Left renal pelvis (tissue), 4 donors: Measurements from ENCODE around the gene PPFIBP2. TPM values are rescaled to one million over a fixed set of nuclear protein-coding genes. Genes with fewer than 3 reads are reported as not detected.

Source experiments
- DNase-seq, 4 donors: peaks; one replicate each; pipeline ENCODE4 v3.0.0-alpha.2; 2013; ENCODE audit warnings: low read depth in 4 of 4, low spot score in 3 of 4
- polyA plus RNA-seq, 4 donors: library from polyadenylated mRNA; unstranded; fragments of 120-200 nt; gene quantifications; one replicate each; pipeline ENCODE4 v1.2.1, GENCODE V29; 2013; ENCODE audit not compliant: insufficient read length in 4 of 4

PPFIBP2 gene
- polyA plus RNA-seq, 4 donors, result 10.1 to 78.7 (median 59.0) TPM

DNA sequence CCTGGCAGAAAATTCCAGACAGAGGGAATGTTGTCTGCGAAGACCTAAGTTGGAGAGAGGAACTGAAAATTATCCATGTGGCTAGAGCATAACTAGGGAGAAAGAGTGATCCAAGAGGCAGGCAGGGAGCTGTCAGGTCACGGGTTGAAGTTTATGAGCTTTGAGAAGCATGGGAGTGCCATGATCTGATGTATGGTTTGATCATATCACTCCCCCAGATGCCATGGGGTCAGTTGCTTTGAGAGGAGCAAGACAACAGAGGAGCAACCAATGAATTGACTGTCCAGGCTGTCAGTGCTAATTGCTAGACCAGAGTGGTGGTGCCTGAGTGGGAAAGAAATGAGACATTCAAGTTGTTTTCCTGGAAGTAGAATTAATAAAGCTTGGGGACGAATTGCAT, 105.5 kb downstream of the PPFIBP2 start:
- no peak for DNase-seq

DNA sequence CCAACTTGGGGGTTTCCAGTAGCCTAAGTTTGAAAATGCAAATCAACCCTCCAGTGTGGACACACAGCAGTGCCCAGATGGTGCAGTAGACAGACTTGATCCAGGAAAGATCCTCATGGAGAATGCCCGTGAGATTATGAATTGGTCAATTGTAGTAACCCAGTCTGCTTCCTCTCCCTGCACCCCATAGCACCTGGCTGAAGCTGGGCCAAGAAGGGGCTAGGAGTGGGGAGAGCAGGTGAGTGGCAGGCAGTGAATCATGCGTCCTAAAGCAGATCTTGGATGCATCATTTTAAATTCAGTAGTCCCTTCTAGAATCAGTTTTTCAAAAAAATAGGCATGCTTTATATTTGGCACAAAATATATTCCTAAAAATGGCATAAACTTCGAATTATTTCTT, 107.3 kb downstream of the PPFIBP2 start:
- no peak for DNase-seq

DNA sequence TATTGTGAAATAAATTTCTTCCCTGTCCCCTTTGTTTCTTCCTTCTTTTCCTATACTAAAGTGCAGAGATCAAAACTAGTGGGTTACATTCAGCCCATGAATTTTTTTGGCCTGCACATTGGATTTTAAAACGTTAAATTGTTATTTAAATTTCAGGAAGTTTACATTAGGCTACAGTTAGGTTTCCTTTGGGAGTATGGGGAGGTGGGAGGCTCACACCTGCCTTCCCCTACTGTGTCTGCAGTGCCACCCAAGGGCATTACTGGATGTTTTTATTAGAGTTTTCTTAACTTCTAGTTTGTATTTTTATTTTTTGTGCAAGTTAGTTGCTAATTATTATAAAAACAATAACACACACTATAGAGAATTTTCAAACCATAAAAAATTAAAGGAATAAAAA, 107.8 kb downstream of the PPFIBP2 start:
- no peak for DNase-seq

DNA sequence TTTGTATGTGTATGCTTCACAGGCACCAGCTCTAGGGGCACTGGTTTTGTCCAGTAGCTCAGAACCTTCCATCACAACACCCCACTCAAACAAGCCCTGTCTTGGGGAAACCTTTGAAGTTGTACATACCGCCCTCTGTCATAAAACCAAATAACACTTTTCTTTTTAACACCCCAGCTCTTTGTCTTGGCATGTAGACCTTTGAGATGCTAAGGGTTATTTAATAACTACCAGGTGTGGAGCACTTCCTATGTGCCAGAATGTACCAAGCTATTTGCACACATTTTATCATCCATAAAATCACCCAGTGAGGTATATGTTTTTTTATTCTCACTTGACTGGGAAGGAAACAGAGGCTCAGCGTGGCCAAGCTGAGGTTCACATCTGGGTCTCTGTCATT, 108.9 kb downstream of the PPFIBP2 start:
- DNase-seq, result no peak

DNA sequence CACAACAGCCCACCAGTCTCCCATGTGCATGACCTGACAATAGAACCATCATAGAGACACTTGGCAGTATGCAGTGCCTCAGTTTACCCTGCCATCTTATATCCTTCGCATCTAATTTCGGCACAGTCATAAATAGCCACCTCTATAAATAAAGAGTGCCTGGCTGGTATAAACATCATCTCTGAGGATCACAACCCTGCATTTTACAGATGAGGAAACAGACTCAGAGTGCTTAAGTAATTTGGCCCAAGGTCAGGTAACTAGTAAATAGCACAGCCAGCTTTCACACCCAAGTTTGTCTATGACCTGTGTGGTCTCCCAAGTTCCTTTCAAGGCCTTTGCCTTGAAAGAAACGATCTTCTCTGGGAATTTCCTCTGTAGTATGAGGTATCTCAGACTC, 114.9 kb downstream of the PPFIBP2 start:
- DNase-seq, result no peak

DNA sequence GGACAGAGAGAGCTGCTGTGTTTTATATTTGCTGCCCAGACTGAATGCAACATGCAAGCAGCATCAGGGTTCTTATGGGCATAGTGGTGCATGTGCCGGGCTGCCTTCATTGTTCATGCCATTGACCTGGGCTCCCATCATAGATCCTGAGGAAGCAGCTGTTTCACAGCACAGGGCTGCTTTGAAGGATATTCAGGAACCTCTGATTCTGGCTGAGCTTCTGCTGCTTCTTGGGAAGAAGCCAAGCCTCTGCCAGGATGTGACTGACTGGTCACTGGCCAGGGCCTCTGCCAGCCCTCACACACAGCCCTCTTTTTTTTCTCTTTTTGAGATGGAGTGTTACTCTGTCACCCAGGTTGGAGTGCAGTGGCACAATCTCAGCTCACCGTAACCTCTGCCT, 116.2 kb downstream of the PPFIBP2 start:
- DNase-seq, result no peak

DNA sequence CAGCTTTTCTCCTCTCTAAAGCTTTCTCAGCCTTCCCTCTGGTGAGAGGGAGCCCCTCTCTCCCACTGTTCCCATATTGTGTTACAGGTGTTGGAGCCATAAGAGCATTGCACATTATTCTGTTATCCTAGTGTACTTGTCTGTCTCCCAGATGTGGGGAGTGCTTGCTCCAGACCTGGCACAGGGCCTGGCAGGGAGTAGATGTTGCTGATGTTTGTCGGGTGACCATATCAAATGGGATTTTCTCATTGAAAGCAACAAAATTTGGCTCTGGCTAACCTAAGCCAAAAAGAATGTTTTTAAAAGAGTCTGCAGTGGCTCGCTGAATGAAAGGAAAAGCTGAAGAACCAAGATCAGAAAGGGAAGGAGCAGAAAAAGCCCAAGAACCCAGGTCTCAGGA, 118.4 kb downstream of the PPFIBP2 start:
- no peak for DNase-seq

DNA sequence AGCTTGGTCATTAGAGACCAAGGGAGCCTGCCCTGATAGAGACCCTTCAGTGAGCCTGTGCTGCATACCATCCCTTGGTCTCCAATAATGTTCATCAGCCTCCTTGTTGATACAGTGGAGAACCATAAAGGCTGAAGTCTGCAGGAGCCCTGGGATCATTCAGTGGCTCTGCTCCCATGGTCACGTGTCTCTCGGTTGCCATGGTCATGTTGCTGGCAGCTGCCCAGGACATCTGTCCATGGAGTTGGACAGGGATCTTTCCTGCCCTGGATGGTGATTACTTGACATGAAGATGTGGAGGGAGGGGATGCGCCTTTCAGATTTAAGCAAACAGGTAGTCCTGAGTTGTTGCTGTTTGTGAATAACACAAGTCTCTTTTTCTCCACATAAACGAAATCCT, 121.3 kb downstream of the PPFIBP2 start:
- no peak for DNase-seq

DNA sequence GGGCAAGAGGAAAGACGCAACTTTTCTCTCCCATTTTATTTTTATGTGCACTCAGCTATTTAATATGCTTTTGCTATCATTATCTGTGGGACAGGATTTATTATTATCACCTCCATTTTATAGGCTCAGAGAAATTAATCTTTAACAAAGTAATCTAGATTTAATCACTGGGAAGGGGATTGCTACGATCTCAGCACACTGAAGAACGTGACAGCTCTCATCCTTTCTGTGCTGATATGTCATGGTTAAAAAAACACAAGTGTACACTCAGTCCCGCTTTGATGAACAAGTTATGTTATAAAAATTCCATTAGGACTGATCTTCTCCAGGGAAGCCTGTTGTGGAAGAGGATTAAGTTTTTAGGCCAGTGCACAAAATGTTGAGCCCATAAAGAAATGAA, 121.9 kb downstream of the PPFIBP2 start:
- DNase-seq, result no peak

DNA sequence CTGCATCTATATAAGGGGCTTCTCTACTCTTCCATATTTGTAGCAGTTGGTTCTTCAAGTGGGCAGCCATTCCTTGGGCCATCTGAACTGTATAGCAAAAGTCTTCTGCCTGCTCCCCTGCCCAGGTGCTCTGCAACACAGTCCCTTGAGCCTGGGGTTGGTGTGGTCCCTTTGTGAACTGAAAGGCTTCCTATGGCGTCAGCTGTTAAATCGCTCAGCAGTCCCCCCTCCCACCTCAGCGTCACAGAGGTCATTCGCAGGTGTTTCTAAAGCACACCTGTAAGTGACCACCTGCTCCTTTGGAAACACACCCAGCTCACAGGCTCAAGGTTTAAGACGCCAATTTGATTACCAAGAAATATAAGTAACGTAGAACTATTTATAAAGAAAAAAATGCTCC, 122.6 kb downstream of the PPFIBP2 start:
- no peak for DNase-seq

DNA sequence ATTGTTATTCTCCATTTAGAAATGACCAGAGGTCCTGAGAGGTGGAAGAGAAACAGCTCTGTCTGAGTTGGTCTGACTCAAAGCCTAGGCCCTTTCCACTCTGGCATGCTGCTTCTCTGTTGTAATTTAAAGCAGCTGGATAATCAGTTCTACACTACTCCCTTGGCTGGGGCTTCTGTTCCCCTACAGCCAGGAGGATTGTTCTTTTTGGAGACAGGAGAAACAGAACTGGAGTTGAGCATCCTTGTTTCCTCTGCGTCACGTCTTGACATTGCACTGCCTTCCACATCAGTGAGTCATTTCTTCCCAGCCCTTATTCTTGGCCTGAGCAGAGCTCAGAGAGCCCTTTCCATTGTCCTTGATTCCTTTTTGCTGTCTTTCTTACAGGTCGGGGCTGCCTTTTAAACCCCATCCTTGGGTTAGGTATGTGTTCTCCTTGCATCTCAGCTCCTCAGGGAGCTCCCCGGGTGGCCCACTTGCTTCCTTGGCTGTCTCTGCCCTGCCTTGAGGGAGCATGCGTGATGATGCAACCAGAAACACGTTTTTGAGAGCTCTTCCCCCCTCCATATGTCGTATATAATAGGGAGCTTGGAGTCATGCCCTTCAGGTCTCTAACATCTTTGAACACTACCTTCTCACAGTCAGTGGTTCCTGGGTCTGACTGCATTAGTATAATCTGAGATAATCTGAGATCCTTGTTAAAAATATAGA, 123.8 kb downstream of the PPFIBP2 start:
- no peak for DNase-seq

DNA sequence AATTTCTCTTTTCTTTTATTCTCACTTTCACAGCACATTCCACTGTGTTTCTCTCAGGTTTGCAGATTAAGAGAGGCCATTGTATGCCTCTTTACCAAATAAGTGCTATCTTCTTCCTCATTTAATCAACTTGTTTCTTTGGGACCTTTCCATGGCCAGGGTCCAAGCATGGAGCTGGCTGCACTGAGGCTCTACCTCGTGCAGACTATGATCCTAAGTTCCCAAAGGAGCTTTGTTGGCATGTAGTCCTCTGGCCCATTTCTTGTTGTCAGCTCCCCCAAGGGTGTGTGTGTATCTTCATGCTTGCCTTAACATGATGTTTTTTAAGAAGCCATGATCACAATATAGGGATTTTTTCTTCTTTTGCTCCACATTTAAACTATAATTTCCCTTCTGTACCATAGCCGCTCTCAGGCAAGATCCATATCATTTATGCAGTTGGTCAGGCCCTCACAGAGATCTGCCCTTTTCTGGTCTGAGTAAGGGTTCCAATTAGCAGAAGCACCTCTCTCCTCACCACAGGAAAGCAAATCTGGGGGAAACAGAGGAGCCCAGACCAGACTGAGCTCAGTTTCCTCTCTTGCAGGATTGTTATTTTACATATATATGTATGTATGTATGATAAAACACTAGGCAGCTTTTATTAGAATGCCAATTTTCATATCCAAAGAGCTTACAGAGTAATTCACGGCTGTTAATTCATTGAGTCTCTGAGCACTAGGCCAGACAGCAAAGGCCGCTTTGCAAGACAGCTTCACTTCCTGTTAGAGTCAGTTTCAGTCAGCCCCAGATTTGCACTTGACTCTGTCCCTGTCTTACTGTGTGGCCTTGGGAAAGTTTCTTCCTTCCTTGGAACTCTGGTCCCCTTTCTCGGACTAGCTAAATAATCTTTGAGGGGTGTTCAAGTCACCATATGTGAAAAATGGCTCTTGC, 125.2 kb downstream of the PPFIBP2 start:
- no peak for DNase-seq

DNA sequence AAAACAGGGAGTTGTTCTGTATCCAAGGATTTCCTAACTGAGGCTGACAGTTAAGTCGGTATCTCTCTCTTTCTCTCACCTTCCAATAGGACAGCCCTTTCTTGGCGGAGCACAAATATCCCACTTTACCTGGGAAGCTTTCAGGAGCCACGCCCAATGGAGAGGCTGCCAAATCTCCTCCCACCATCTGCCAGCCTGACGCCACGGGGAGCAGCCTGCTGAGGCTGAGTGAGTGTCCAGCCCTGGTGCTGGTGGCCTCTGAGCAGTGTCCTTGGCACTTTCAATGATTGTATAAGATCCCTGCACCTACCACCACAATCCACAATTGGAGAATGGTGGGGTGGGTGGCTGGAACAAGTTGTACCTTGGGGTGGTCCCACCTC, 125.8 kb downstream of the PPFIBP2 start:
- no peak for DNase-seq

DNA sequence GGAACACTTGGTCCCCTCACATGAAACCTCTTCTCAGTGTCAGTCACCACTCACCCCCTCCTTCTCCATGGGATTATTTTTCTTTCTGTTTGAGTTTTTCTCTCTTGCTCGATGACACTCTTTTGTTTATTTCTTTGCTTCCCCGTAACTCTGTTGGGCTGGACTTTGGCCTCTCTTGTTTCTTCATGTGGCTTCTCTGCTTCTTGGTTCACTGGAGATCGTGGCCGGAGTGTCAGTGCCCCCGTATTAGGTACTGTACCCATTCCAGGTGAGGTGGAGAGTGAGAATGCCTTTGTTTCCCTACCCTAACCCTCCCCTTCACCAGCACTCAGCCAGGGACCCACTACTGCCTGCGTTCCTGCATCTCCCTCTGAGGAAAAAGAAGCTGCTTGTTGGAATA, 127.0 kb downstream of the PPFIBP2 start:
- DNase-seq, result no peak

DNA sequence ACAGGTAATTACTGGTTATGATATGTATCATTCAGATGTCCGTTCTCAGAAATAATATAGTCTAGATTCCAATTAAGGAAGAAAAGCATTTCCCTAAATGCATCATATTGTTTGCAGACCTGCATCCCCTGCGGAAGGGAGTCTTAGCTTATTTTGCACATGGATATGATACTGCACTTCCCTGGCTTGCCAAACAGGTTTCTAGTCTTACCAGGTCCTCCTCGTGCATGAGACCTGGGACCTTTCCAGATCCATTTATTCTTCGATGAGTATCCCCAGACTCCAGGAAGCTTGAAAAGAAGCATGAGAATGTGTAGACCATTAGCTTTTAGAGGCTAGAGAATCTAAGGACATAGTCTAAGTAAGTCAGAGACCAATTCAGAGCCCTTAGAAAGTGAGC, 128.9 kb downstream of the PPFIBP2 start:
- no peak for DNase-seq

DNA sequence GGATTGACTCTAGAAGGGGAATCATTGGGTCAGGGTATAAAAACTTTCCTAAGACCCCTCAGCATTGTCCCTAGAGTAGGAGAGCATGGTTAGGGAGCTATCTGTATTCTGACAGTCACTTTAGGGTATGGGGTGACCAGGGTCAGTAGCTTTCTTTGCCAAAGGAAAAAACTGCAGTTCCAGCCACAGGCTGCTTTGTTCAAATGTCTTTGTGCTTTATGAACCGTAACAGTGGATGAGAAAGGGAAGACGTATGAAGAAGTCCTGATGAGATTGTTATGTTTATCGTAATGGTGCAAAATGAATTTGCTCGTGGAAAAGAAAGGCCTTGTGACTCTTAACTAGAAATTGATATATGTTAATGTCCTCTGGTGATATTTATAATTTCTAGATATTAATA, 129.5 kb downstream of the PPFIBP2 start:
- no peak for DNase-seq

DNA sequence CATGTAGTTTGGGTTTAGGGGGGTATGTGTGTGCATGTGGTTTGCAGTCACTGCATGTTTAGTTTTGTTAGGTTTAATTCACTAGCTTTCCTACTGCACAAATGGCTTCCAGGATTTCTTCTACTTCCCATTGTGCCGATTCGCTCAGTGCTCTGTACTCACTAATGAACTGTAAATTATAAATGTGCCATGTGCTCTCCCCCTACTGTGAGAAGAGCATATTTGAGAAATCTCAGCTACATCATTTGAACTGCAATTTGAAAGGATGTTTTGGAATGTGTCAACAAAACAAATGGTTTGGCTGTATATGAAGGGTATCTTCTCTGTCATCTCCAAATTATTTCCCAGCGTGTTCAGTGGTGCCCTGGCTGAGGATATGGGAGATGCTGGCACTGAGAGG, 131.4 kb downstream of the PPFIBP2 start:
- DNase-seq, result no peak

DNA sequence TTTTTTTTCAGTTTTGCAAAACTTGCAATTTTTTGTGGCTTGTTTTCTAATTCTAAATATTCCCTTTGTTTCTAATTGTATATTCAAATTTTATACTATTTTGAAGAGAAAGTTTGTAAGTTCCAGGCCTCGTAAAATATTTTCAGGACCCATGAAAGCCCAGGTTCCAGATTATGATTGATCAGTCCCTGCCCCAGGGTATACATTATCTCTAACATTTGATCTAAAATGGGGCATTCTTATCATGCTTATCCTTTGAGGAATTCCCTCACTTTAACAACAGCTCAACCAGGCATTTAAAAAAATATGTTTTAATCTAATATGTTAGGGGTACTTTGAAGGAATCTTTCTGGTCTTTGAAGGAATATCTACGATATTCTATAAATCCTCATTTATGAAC, 133.1 kb downstream of the PPFIBP2 start:
- DNase-seq, result no peak

DNA sequence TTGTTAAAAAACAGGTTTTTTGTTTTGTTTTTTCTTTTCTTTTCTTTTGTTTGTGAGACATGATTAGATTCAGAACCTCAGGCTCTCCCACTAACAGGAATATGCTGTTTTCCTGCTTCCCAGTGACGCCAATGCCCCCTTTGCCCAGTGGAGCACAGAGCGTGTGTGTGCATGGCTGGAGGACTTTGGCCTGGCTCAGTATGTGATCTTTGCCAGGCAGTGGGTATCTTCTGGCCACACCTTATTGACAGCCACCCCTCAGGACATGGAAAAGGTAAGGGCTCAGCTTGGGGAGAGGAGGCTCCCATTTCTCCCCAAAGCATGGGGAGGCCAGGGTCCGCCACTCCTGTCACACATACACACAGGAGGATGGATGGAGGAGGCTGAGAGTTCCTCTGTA, 134.5 kb downstream of the PPFIBP2 start:
- no peak for DNase-seq

DNA sequence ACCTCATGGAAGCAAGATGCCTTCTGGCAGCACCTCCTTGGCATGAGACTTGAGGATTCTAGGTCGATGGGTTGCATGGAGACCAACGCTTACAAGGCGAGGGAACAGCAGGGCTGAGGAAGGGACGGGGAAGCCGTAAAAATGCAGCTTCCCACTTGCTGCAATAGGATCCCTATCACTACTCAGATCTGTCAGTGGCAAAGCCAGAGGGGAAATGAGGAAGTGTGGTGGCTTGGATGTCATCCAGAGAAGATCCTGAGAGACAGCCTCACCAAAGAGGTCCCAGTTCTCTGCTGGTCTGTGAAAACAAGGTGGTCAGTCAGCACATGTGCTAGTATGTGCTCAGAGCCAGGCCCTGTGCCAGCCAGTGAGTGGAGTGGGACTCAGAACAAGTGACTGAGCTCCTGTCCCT, 137.3 kb downstream of the PPFIBP2 start:
- no peak for DNase-seq

DNA sequence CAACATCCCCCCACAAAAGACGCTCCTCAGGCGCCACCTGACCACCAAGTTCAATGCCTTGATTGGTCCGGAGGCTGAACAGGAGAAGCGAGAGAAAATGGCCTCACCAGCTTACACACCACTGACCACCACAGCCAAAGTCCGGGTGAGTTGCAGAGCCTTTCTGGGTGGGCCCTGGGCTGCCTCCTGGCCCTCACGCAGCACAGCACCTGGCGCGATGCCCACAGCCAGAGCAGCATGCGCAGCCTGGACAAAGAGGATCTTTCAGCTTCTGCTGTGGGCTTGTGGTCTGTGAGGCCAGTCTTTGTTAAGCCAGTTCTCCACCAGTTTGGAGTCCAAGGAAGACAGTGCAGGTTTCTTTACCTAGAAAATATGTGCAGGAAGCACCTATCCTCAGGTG, 137.9 kb downstream of the PPFIBP2 start:
- DNase-seq, result no peak

DNA sequence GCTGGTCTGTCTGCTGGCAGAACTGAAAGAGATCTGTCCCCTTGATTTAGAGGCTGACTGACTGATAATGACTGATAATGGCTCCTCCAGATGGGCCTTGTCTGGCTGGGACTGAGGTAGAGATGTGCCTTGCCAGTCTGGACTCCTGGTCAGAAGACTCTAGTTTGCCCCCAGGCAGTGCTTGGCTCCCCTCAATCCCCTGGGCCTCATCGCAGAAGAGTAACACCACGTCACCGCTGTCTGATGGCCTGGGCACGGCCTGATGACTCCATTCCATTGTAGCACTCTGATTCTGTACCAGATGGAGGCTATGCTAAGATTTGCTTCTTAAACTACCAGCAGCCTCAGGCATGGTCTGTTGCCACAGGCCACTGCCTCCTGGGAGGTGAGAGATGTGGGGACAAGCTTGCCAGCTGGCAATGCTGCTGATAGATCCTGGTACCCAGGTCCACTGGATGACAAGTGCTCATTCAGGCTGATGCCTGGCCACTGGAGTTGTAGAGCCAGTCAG, 140.5 kb downstream of the PPFIBP2 start:
- no peak for DNase-seq
